Activated naive CD8-positive, alpha-beta T cell treated with anti-CD3 and anti-CD28 coated beads, Interleukin-2, amount 10 ng/mL, durations not matched to agents 7 days and 5 days (primary cell): ENCODE measurements around the gene MARCHF3. TPM values are rescaled to one million over a fixed set of nuclear protein-coding genes. Genes with fewer than 3 reads are reported as not detected.
"Not testable (repeated sequence)": the region's sequence is repeated elsewhere in the genome, so short reads cannot be mapped to it uniquely, and the experiment has no call there.

ENCODE experiments used
- ATAC-seq: fragments of 150-1000 bp; cut with Tn5 transposase; one replicate; pipeline ENCODE4 v1.10.0; 2021; ENCODE audit warnings: low read depth, moderate library complexity
- POLR2A ChIA-PET: fragments of 350-600 bp; sonication (Branson Sonifier 250); formaldehyde crosslinking; loops from one replicate; lab custom pipeline; 2021; ENCODE audit warnings: antibody characterized with exemption; lab: Charles Lee
- DNase-seq: peaks from one replicate; pipeline ENCODE4 v3.0.0; 2021
- H3K27ac Mint-ChIP-seq: one replicate; pipeline ENCODE4 v1.8.0; 2022; ENCODE audit warnings: mild to moderate bottlenecking, mixed read lengths
- H3K27me3 Mint-ChIP-seq: one replicate; pipeline ENCODE4 v1.8.0; 2022; ENCODE audit warnings: mild to moderate bottlenecking, moderate library complexity, mixed read lengths
- H3K36me3 Mint-ChIP-seq: one replicate; pipeline ENCODE4 v1.8.0; 2021; ENCODE audit warnings: mild to moderate bottlenecking, mixed read lengths
- H3K4me1 Mint-ChIP-seq: one replicate; pipeline ENCODE4 v1.8.0; 2021; ENCODE audit warnings: mixed read lengths
- H3K4me3 Mint-ChIP-seq: one replicate; pipeline ENCODE4 v1.8.0; 2022; ENCODE audit warnings: mild to moderate bottlenecking, moderate library complexity, mixed read lengths
- H3K9me3 Mint-ChIP-seq: one replicate; pipeline ENCODE4 v1.8.0; 2021; ENCODE audit warnings: mixed read lengths
- total RNA-seq, 2 experiments: library from RNA; stranded (reverse); gene quantifications; one replicate each; pipeline ENCODE4 v1.2.3, GENCODE V29; 2021

Gene MARCHF3
- total RNA-seq, 2 experiments from 2014 or later, result 2.4 to 2.7 TPM

GRCh38 chr5:127031863-127032232 is 1.5 kb upstream of the MARCHF3 start:
- peaks cover 36% of the 10 kb centered on the region for H3K27me3 Mint-ChIP-seq
- POLR2A ChIA-PET, result interaction anchor here (1.4 to 2.2 kb wide), 2 partner anchors 41 to 254 kb away, joined by 5 to 7 read pairs; partner anchors contain the start of gene C5orf63
- DNase-seq (no peak), ATAC-seq (no peak)
- H3K27ac Mint-ChIP-seq, result peak overlapping the region; percentile 19
- peaks cover 15% of the 10 kb centered on the region for H3K4me1 Mint-ChIP-seq
- no peaks in the 10 kb centered on the region for H3K9me3 Mint-ChIP-seq
- H3K4me3 Mint-ChIP-seq, result peak overlapping the region; percentile 86
- H3K36me3 Mint-ChIP-seq, result no peaks in the 10 kb centered on the region

DNA sequence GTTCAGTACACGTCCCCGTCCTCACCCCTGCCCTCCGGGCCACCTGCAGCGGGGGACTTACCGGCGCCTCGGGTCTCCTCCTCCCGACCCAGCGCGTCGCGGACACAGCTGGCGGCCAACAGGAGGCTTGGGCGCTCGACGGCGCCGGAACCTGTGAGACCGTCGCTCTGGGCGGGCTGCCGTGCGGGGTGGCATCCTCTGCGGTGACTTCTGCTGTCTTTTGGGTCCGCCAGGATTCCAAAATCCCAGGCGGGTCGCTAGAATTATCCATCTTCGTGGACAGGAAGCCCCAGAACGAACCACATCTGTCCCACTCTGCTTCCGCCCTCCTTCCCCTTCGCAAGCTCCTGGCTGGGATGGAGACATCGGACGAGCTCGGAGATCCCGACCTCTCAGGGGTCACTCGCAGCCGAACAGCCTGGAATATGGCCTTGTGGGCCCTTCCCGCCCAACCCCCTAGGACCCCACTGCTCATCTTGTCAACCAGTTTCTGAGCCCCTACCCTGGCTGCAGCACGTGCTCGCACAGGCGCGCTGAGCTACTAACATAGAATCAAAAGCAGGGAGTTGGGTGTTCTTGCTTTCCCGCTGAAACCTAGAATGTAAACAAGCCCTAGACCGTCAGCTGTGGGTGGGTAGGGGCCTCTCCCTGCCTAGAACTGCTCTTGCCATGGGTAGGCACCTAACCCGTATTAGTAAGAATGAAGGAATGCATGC is 947 bp upstream of the MARCHF3 start:
- Mint-ChIP-seq H3K27ac (peak overlapping the region; percentile 38), H3K27me3 (peaks cover 36% of the 10 kb centered on the region), H3K9me3 (no peaks in the 10 kb centered on the region), H3K4me1 (peaks cover 15% of the 10 kb centered on the region), H3K36me3 (no peaks in the 10 kb centered on the region), H3K4me3 (peak overlapping the region; percentile 86)
- POLR2A ChIA-PET, result interaction anchor here (1.0 to 2.2 kb wide), 3 partner anchors 41 to 253 kb away, joined by 3 to 7 read pairs (median 5); partner anchors contain the start of gene C5orf63
- no peak for ATAC-seq
- no peak for DNase-seq

DNA sequence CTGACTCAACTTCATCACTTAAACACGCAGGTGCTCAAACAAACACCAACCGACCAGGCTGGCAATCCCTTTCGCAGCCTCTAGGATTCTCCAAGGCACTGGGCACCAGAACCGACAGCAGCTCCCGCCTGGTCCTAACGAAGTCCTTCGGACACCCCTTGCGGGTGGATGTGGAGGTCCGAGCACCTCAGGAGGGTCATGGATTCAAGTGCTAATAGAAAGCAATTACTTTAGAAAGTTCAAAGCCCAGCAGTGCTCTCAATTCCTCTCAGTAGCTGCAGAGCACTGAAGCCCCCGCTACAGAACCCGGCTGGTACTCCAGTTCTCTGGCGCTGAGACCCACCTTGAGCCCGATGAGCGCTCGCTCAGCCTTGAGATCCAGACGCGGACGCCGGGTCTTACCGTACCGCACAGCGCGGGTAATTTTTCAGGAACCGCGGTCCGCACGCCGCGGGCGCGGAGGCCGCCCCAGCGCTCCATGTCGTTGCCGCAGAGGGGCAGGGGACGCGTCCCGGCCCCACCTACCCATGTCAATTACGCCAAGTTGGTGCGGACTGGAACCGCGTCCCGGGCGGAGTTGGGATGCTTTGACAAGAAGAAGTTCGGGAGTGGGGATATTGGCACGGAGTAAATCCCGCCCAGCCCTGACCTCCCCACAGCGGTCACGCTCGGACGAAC is 638 bp downstream of the MARCHF3 start:
- DNase-seq (peak; percentile 63), ATAC-seq (no peak)
- Mint-ChIP-seq H3K36me3 (no peaks in the 10 kb centered on the region), H3K27me3 (peaks cover 36% of the 10 kb centered on the region), H3K4me1 (peaks cover 15% of the 10 kb centered on the region), H3K4me3 (peak overlapping the region; percentile 86), H3K9me3 (no peaks in the 10 kb centered on the region), H3K27ac (peak overlapping the region; percentile 70)
- POLR2A ChIA-PET, result interaction anchor here (1.2 to 1.7 kb wide), 2 partner anchors 176 to 252 kb away, joined by 4 to 7 read pairs; no protein-coding TSS in a partner anchor

GRCh38 chr5:127028822-127029457 is 1.4 kb downstream of the MARCHF3 start:
- no peak overlapping the region for H3K27ac Mint-ChIP-seq
- POLR2A ChIA-PET, result interaction anchor here (1.2 to 1.7 kb wide), 2 partner anchors 175 to 251 kb away, joined by 4 to 7 read pairs; no protein-coding TSS in a partner anchor
- no peaks in the 10 kb centered on the region for H3K9me3 Mint-ChIP-seq
- H3K4me3 Mint-ChIP-seq, result peak overlapping the region; percentile 86
- DNase-seq (no peak), ATAC-seq (no peak)
- H3K36me3 Mint-ChIP-seq, result no peaks in the 10 kb centered on the region
- H3K4me1 Mint-ChIP-seq, result peaks cover 16% of the 10 kb centered on the region
- H3K27me3 Mint-ChIP-seq, result peaks cover 32% of the 10 kb centered on the region

- no peaks in the 10 kb centered on the region for H3K36me3 Mint-ChIP-seq
- H3K4me3 Mint-ChIP-seq, result no peak overlapping the region
- H3K27me3 Mint-ChIP-seq, result peaks cover 27% of the 10 kb centered on the region
- ATAC-seq, result no peak
- no peaks in the 10 kb centered on the region for H3K9me3 Mint-ChIP-seq
- POLR2A ChIA-PET, result no interaction called here
- H3K4me1 Mint-ChIP-seq, result peaks cover 17% of the 10 kb centered on the region
- H3K27ac Mint-ChIP-seq, result no peak overlapping the region
- DNase-seq, result no peak
Observed at GRCh38 chr5:127027539-127027938, 2.8 kb downstream of the MARCHF3 start.

DNA sequence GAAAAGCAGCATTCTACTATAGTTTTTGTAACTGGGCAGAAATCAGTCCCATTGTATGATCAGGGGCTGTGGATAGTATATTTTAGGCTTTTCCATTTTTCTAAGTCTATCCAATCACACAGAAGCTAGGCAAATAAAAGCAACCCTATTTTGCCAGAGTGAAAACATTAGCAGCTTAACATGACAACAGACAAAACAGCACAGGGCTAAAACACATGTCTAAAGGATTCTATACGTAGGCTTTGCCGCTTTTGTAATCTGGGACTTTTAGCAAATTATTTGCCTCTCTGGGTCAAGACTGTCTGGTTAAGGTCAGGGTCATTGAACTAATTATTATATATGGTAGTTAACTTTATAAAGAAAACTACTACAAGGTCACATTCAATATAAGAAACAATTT is 4.2 kb downstream of the MARCHF3 start:
- POLR2A ChIA-PET, result no interaction called here
- no peak for ATAC-seq
- Mint-ChIP-seq H3K4me1 (peaks cover 12% of the 10 kb centered on the region), H3K36me3 (no peaks in the 10 kb centered on the region), H3K27ac (no peak overlapping the region), H3K9me3 (peaks cover 2% of the 10 kb centered on the region), H3K27me3 (peaks cover 15% of the 10 kb centered on the region), H3K4me3 (no peak overlapping the region)
- no peak for DNase-seq

GRCh38 chr5:127025467-127025866 is 4.9 kb downstream of the MARCHF3 start:
- Mint-ChIP-seq H3K9me3 (peaks cover 2% of the 10 kb centered on the region), H3K4me3 (no peak overlapping the region), H3K4me1 (peaks cover 12% of the 10 kb centered on the region), H3K27me3 (peaks cover 15% of the 10 kb centered on the region), H3K27ac (no peak overlapping the region), H3K36me3 (no peaks in the 10 kb centered on the region)
- POLR2A ChIA-PET, result no interaction called here
- no peak for ATAC-seq
- no peak for DNase-seq

GRCh38 chr5:127024821-127025220 is 5.5 kb downstream of the MARCHF3 start:
- Mint-ChIP-seq H3K27me3 (peaks cover 15% of the 10 kb centered on the region), H3K27ac (no peak overlapping the region), H3K4me3 (no peak overlapping the region), H3K4me1 (peaks cover 12% of the 10 kb centered on the region), H3K9me3 (peaks cover 2% of the 10 kb centered on the region), H3K36me3 (no peaks in the 10 kb centered on the region)
- POLR2A ChIA-PET, result no interaction called here
- DNase-seq (no peak), ATAC-seq (no peak)

- H3K4me3 Mint-ChIP-seq, H3K27me3 Mint-ChIP-seq, DNase-seq, ATAC-seq, H3K36me3 Mint-ChIP-seq, POLR2A ChIA-PET, H3K4me1 Mint-ChIP-seq, H3K9me3 Mint-ChIP-seq, H3K27ac Mint-ChIP-seq: not testable (repeated sequence)
Observed at GRCh38 chr5:127023552-127024191, 6.7 kb downstream of the MARCHF3 start.

DNA sequence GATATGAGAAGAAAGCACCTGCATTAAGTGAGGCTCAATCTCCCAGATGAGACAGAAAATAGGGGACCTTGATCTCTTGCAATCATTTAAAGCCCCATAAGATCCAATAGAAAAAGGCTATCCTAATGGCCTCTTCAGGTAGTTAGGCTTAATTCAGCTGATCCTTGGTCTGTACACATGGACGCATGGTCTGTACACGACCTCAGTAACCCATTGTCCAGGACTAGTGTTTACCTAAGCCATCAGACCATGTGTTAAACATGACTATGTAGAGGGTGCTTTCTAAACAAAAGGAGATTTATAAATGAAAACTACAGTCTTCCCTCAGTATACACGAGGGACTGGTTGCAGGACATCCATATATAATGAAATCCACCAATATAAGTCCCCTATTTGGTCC is 7.5 kb downstream of the MARCHF3 start:
- Mint-ChIP-seq H3K4me3 (no peak overlapping the region), H3K9me3 (peaks cover 2% of the 10 kb centered on the region), H3K4me1 (peaks cover 4% of the 10 kb centered on the region), H3K27ac (no peak overlapping the region), H3K36me3 (no peaks in the 10 kb centered on the region), H3K27me3 (peaks cover 4% of the 10 kb centered on the region)
- DNase-seq, result no peak
- POLR2A ChIA-PET, result no interaction called here
- ATAC-seq, result no peak

DNA sequence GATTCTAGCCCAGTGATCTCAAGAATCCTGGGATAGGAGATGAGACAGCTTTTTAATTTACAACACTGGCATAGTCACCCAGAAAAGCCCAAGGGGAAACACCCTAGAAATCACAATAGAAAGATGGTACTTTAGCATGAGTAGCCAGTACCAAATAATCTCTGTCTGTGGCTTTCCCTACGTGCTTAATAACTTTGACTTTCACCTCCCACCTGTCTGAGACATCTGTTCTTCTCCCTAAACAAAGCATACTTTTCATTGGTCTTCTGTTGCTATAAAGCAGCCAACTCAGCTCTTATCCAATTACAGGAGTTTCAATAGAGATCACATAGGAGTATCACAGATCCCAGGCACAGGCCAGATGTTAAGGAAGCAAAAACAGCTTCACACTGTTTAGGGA is 10.4 kb downstream of the MARCHF3 start:
- no peak for ATAC-seq

GRCh38 chr5:127016722-127017121 is 13.6 kb downstream of the MARCHF3 start:
- DNase-seq, H3K27ac Mint-ChIP-seq, POLR2A ChIA-PET, H3K36me3 Mint-ChIP-seq, H3K4me3 Mint-ChIP-seq, H3K4me1 Mint-ChIP-seq, ATAC-seq, H3K9me3 Mint-ChIP-seq, H3K27me3 Mint-ChIP-seq: not testable (repeated sequence)

More for the DNA sequence above, 10.4 kb downstream of the MARCHF3 start:
- Mint-ChIP-seq H3K4me1 (peaks cover 4% of the 10 kb centered on the region), H3K4me3 (no peak overlapping the region), H3K9me3 (peaks cover 5% of the 10 kb centered on the region), H3K27ac (no peak overlapping the region), H3K36me3 (peaks cover 2% of the 10 kb centered on the region), H3K27me3 (no peaks in the 10 kb centered on the region)
- POLR2A ChIA-PET, result no interaction called here
- DNase-seq, result no peak

DNA sequence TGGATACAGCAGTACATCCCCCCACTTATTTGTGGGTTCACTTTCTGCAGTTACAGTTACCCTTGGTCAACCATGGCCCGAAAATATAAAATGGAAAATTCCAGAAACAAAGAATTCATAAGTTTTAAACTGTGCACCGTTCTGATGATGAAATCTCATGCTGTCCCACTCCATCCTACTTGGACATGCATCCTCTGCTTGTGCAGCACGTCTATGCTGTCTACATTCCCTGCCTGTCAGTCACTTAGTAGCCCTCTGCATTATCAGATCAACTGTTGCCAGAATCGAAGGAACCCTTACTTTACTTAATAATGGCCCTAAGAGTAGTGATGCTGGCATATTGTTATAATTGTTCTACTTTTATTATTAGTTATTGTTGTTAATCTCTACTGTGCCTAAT is 14.6 kb downstream of the MARCHF3 start:
- peaks cover 6% of the 10 kb centered on the region for H3K9me3 Mint-ChIP-seq
- DNase-seq, result no peak
- peaks cover 8% of the 10 kb centered on the region for H3K4me1 Mint-ChIP-seq
- peaks cover 2% of the 10 kb centered on the region for H3K36me3 Mint-ChIP-seq
- POLR2A ChIA-PET, result no interaction called here
- ATAC-seq, result no peak
- no peak overlapping the region for H3K27ac Mint-ChIP-seq
- H3K4me3 Mint-ChIP-seq, result no peak overlapping the region
- H3K27me3 Mint-ChIP-seq, result no peaks in the 10 kb centered on the region
